Stimulated activated effector memory CD8-positive, alpha-beta T cell treated with anti-CD3 and anti-CD28 coated beads, Interleukin-12 subunit alpha, Interleukin-12 subunit beta, amount 100 ng/mL, for 72 hours (primary cell): ENCODE measurements around the gene GALNT14.

Experiments used
- ATAC-seq: fragments of 150-1000 bp; cut with Tn5 transposase; 2 replicates; pipeline ENCODE4 v1.10.0; 2021
- DNase-seq, 2 donors: peaks; one replicate each; pipeline ENCODE4 v3.0.0; 2021 to 2022; ENCODE audit warnings: low spot score in 2 of 2
- H3K27ac Mint-ChIP-seq: one replicate; pipeline ENCODE4 v1.8.0; 2022; ENCODE audit warnings: mild to moderate bottlenecking, mixed read lengths
- H3K36me3 Mint-ChIP-seq: one replicate; pipeline ENCODE4 v1.8.0; 2022; ENCODE audit warnings: mild to moderate bottlenecking, mixed read lengths
- H3K4me1 Mint-ChIP-seq: one replicate; pipeline ENCODE4 v1.8.0; 2022; ENCODE audit warnings: mixed read lengths
- H3K4me3 Mint-ChIP-seq: one replicate; pipeline ENCODE4 v1.8.0; 2022; ENCODE audit warnings: mild to moderate bottlenecking, mixed read lengths
- H3K9me3 Mint-ChIP-seq: one replicate; pipeline ENCODE4 v1.8.0; 2022; ENCODE audit warnings: mixed read lengths

Gene GALNT14

DNA sequence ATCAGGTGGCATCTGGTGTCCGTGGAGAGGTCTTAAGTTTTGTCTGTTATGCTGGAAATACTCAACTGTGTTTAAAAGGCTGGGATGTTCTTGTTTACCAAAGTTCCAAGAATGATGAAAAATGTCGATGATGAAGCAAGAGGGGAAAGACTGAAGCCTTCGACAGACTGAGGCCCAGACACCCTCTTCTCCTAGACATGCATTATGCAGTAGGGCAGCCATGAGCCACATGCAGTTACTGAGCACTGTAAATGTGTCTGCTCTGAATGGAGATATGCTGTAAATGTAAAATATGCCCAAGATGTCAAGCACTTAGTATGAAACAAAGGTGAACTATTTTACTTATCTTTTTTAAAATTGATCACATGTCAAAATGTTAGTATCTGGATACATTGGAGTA lies 163.1 kb downstream of the GALNT14 start:
- H3K4me1 Mint-ChIP-seq: no peaks in the 10 kb centered on the region
- no peak for ATAC-seq
- H3K4me3 Mint-ChIP-seq: no peak overlapping the region
- H3K36me3 Mint-ChIP-seq: no peaks in the 10 kb centered on the region
- DNase-seq: no peak
- no peaks in the 10 kb centered on the region for H3K9me3 Mint-ChIP-seq
- no peak overlapping the region for H3K27ac Mint-ChIP-seq

DNA sequence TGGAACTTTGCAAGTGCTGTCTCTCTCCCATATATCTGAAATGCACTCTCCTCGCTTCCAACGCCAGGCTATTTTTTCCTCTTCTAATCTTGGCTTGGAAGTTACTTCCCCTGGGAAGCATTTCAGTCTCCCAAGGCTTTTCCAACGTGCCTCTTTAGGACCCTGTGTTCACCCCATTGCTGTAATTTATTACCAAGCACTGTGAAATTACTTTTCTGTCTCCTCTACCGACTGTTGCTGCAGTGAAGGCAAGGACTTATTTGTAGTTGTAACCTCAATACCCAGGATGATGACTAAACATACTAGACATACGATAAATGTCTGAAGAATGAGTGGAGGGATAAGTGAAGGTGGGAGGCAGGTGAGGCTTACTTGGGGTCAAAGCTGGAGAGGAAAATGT lies 163.7 kb downstream of the GALNT14 start:
- DNase-seq (no peak), ATAC-seq (no peak)
- H3K9me3 Mint-ChIP-seq: no peaks in the 10 kb centered on the region
- no peak overlapping the region for H3K4me3 Mint-ChIP-seq
- H3K36me3 Mint-ChIP-seq: no peaks in the 10 kb centered on the region
- H3K27ac Mint-ChIP-seq: no peak overlapping the region
- H3K4me1 Mint-ChIP-seq: no peaks in the 10 kb centered on the region

DNA sequence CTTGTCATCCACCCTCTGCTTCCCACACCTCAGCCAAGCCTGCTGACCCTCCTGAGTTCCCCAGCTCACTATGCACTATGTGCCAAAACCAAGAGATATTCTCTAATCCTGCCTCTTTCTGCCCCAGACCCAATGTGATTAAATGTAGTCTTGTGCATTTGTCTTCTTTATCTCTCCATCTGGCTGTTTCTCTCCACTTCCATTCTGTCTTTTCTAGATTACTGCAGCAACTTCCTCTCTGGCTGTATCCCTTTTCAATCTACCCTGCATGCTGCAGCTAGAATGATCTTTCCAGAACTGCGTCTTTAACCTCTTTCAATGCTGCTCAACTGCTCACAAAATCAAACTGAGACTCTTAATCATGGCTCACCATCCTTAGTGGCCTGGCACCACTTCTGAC lies 164.1 kb downstream of the GALNT14 start:
- Mint-ChIP-seq H3K36me3 (no peaks in the 10 kb centered on the region), H3K27ac (no peak overlapping the region), H3K9me3 (no peaks in the 10 kb centered on the region), H3K4me3 (no peak overlapping the region), H3K4me1 (no peaks in the 10 kb centered on the region)
- no peak for DNase-seq
- ATAC-seq: no peak

DNA sequence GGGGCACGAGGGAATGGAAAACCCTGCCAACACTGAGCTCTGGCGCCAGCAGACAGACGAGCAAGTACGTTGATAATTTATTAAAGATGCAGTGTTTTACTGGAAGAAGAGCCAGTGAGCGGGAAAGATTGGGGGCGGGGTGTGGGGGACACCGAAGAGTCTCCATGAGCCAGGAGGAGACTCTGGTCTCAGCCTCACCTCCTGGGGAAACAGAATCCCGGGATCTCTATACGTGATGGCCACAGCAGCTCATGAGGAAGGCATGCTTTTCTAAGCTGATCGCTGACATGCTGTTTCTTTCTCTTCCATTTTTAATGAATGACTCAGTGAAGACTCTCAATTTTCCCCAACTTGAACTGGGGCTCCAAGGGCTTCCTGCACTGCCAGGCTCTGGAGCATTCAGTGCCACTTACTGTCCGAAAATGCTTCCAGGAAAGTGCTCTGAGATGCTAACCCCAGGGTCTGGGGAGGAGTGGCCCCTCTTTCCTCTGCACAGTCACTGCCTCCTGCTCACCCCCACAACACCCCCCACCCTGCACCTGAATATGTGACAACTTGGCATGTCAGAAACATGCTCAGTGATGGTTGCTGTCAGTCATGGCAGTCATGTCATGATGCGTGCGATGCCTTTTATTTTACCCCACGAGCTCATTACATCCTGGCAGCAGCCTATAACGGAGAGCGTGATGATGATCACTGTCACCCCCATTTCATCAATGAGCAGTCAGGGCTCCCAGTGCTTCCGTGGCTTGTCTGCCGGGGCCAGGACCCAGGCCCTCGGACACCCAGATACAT lies 166.8 kb downstream of the GALNT14 start:
- no peak overlapping the region for H3K27ac Mint-ChIP-seq

DNA sequence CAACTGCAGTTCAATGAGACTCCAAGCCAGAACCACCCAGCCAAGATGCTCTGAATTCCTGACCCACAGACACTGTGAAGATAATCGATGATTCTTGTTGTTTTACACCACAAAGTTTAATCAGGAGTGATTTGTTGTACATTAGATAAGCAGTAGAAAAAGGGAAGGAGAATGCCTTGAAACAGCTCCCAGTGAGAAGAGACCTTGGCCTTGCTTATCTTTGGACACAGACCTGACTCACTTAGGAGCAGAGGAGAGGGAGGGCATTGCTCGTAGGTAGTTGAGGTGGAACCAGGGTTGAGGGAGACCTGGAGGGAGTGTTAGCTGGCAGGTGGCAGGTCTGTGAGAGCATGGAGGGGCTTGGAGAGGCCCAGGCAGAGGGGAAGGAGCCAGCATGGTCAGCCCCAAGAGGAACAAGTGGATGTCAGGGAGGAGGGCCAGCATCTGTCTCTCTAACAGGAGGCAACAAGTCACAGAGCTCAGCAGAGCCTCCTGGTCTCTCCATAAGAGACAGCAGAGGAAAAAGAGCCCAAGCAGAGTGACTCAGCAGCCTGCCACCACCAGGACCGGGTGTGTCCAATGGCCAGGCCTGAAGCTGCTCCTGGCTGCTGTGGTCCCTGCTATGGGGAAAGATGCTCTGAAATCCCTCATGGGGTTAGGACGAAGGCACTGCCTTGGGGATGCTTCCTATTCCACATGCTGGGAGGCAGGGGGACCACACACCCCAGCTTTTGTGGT lies 169.4 kb downstream of the GALNT14 start:
- ATAC-seq (no peak), DNase-seq (no peak)
- Mint-ChIP-seq H3K27ac (no peak overlapping the region), H3K4me3 (no peak overlapping the region), H3K36me3 (no peaks in the 10 kb centered on the region), H3K4me1 (no peaks in the 10 kb centered on the region), H3K9me3 (no peaks in the 10 kb centered on the region)

More for the DNA sequence above, 166.8 kb downstream of the GALNT14 start:
- Mint-ChIP-seq H3K36me3 (no peaks in the 10 kb centered on the region), H3K4me3 (no peak overlapping the region), H3K4me1 (no peaks in the 10 kb centered on the region), H3K9me3 (no peaks in the 10 kb centered on the region)
- ATAC-seq (no peak), DNase-seq (no peak)

DNA sequence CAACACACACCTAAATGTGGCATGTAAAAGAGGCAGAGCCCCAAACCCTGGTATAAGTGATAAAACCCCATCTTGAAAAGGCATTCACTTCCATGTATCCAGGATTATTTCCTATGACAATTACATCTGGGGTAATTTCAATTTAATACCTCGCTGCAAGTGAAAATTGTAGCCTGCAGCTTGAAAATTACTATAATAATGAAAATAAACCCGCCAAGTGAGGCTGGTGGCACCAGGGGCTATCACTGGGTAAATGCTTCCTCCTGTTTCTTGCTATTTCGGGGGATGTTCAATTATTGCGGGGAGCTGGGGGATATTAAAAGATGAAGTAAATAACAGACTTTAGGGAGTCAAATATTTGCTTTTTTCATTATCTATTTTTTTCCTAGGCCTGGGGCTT lies 171.5 kb downstream of the GALNT14 start:
- H3K4me3 Mint-ChIP-seq: no peak overlapping the region
- no peaks in the 10 kb centered on the region for H3K9me3 Mint-ChIP-seq
- no peaks in the 10 kb centered on the region for H3K4me1 Mint-ChIP-seq
- H3K36me3 Mint-ChIP-seq: no peaks in the 10 kb centered on the region
- no peak overlapping the region for H3K27ac Mint-ChIP-seq
- no peak for ATAC-seq
- no peak for DNase-seq

DNA sequence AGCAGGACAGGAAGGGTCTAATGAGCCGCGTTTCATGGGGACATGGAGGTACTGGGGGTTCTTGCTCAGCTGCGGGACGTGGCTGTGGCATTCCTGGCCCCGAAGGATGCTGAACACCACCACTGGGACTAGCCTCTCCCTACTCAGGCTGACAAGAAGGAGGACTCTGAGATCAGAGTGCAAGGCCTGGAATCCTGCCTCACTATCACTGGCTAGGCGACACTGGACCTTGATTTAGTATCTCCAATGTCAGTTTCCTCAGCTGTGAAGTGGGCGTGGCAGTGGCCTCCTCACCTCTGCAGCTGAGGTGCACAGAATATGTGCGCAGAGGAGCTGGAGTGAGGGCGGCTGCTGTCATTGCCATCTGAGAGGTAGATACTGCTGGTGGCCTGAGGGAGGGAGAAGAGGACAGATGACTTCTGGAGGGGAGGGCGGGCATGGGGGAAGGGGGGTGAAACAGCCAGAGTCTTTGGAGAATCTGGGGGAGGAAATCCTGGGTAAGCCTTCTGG lies 173.2 kb downstream of the GALNT14 start:
- ATAC-seq: no peak
- no peaks in the 10 kb centered on the region for H3K36me3 Mint-ChIP-seq
- no peaks in the 10 kb centered on the region for H3K4me1 Mint-ChIP-seq
- H3K4me3 Mint-ChIP-seq: no peak overlapping the region
- no peak for DNase-seq
- no peak overlapping the region for H3K27ac Mint-ChIP-seq
- H3K9me3 Mint-ChIP-seq: no peaks in the 10 kb centered on the region

DNA sequence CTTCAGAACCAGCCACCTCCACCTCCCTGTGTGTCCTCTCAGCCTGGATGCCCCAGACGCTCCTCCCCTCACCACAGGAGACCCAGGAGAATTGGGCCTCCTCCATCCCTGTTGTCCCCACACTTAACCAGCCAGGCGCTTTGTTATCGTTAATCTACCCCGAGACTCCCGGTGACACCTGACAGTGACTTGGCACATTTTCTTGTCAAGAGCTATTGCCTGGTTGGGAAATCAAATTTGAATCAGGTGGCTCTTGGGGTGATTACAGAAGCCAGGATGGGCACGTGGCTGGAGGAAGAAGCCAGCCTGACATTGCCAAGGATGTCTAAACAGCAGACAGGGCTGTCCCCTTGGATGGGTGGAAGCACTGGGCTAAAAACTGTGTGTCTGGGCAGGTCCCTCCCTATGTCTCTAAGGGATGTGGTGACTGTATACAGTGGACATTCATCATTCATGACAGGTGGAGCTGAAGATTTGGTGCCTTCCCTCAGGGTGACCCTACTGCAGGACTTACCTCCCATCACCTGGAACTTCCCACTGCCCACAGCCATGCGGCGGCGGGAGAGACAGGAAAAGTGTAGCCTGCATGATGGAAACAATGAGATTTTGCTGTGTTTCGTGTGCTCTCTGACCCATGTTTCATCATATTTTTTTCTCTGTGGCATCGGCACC lies 173.8 kb downstream of the GALNT14 start:
- no peaks in the 10 kb centered on the region for H3K9me3 Mint-ChIP-seq
- H3K4me1 Mint-ChIP-seq: no peaks in the 10 kb centered on the region
- no peak overlapping the region for H3K4me3 Mint-ChIP-seq
- no peak for DNase-seq
- H3K27ac Mint-ChIP-seq: no peak overlapping the region
- no peaks in the 10 kb centered on the region for H3K36me3 Mint-ChIP-seq
- no peak for ATAC-seq

DNA sequence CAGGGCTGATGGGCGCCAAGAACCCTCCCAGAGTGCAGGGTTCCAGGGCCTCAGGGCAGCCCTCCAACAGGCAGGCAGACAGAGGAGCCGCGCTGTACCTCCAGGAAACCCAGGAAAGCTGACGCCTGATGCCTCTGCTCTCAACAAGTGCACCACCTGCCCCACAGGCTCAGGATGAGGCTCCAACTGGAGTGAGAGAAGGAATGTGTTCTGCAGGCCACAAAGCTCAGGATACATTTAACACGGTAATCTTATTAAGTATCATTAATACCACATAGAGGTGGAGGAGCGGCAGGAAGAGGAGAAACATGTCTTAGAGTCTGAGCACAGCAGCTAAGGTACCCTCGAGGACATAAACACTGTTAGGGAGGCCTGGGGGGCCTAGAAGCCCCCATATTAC lies 175.1 kb downstream of the GALNT14 start:
- no peak for DNase-seq
- no peaks in the 10 kb centered on the region for H3K4me1 Mint-ChIP-seq
- no peaks in the 10 kb centered on the region for H3K36me3 Mint-ChIP-seq
- no peak overlapping the region for H3K27ac Mint-ChIP-seq
- H3K4me3 Mint-ChIP-seq: no peak overlapping the region
- H3K9me3 Mint-ChIP-seq: no peaks in the 10 kb centered on the region
- ATAC-seq: no peak

DNA sequence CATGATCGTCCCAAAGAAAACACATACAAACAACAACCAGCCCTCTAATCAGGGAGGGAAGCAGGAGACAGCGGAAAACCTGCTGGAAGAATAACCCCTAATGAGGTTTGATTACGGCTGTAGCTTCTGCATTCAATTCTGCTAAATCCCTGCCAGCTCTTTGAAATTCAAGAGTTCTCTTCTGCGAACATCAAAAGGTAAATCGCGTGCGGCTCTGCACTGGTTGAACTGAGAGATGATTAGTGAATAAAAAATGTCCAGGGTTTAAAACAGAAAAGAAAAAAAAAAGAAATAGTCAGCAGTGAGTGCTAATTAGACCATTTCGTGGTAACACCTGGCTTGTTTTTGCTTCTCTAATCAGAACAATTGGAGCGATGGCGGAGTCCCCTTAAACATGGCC lies 178.0 kb downstream of the GALNT14 start:
- no peak for DNase-seq
- no peak overlapping the region for H3K27ac Mint-ChIP-seq
- no peaks in the 10 kb centered on the region for H3K9me3 Mint-ChIP-seq
- no peak for ATAC-seq
- no peaks in the 10 kb centered on the region for H3K36me3 Mint-ChIP-seq
- no peak overlapping the region for H3K4me3 Mint-ChIP-seq
- no peaks in the 10 kb centered on the region for H3K4me1 Mint-ChIP-seq

DNA sequence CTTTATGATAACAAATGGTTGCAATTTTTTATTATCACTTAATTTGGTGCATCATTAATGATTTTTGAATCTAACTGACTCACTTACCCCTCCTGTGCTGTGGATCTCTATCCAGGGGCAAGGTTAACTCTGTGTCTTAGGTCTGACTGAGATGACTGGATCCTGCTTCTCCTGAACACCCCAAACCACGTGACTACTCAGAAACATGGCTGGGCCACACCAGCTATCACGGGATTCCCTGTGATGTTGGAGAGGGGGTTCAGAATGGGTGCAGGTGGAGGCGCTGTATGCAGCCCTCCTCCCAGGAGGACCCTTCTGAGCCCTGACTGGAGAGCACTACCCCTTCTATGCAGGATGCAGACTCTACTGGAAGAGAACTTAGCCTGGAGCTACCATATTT lies 178.6 kb downstream of the GALNT14 start:
- Mint-ChIP-seq H3K4me1 (no peaks in the 10 kb centered on the region), H3K36me3 (no peaks in the 10 kb centered on the region), H3K9me3 (no peaks in the 10 kb centered on the region), H3K4me3 (no peak overlapping the region), H3K27ac (no peak overlapping the region)
- no peak for DNase-seq
- ATAC-seq: no peak

DNA sequence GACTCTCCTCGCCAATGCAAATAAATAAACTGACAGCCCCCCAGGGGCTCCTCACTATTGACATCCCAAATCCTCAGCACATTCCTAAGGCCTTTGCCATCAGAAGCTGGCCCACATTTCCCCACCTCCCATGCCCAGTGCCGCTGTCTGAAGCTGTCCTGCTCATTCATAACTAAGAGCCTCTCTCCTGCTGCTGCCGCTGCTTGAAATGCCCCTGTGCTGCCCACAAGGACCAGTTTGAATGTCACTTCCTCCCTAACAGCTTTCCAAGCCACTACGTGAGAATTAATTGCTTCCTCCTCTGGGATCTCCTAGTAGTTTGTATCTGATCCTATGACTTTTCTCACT lies 179.3 kb downstream of the GALNT14 start:
- H3K9me3 Mint-ChIP-seq: no peaks in the 10 kb centered on the region
- H3K36me3 Mint-ChIP-seq: no peaks in the 10 kb centered on the region
- H3K4me3 Mint-ChIP-seq: no peak overlapping the region
- DNase-seq: no peak
- ATAC-seq: no peak
- no peaks in the 10 kb centered on the region for H3K4me1 Mint-ChIP-seq
- no peak overlapping the region for H3K27ac Mint-ChIP-seq

DNA sequence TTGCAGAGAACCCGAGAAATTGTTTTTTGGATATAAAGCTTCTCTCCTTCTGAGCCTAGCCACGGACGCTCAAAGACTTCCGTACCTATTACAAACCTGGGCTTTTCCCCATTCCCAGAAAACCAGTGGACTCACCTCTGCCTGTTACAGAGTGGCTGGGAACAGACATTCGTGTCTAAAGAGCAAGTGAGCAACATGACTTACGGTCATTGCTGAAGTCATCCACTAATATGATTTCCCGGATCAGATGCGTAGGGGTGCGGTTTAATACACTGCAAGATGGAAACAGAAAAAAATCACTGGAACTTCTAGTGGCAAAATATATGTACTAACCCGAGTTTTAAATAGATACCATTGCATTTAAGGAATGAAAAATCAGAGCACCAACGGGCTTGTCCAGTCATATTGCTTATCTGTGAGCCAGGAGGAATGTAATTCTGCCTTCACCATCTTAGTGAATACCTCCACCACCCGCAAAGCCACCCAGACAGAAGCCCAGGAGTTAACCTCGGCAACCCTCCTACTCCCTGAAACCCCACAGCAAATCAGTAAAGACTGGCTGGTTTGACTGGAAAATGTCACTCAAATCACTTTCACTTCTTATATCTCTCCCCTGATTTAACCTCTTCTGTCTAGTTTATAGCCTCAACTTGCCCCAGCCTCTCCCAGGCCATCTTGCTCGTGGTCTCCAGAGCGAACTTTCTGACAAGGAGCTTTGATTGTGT lies 179.9 kb downstream of the GALNT14 start:
- Mint-ChIP-seq H3K27ac (no peak overlapping the region), H3K4me1 (no peaks in the 10 kb centered on the region)

DNA sequence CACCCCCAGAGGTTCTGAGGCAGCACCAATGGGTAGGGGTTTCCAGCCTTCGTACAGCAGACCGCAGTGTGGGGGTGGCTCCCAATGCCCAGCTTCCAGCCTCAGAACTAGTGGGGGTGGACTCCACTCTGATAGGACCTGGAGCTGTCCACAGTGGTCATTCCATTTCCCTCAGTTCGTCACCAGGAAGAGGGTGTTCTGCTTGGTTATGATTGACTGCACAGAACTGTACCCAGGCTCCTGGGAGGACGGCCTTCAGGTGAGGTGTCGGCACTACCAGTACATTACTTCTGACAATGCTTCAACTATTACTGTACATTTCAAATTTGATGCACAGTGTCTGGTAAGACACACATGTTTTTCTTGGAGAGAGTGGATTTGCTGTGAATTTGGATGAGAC lies 180.6 kb downstream of the GALNT14 start:
- no peaks in the 10 kb centered on the region for H3K4me1 Mint-ChIP-seq
- no peak overlapping the region for H3K4me3 Mint-ChIP-seq
- DNase-seq: no peak
- H3K36me3 Mint-ChIP-seq: no peaks in the 10 kb centered on the region
- no peak for ATAC-seq
- H3K9me3 Mint-ChIP-seq: no peaks in the 10 kb centered on the region
- no peak overlapping the region for H3K27ac Mint-ChIP-seq

More for the DNA sequence above, 179.9 kb downstream of the GALNT14 start:
- no peak overlapping the region for H3K4me3 Mint-ChIP-seq
- H3K9me3 Mint-ChIP-seq: no peaks in the 10 kb centered on the region
- ATAC-seq: no peak
- no peaks in the 10 kb centered on the region for H3K36me3 Mint-ChIP-seq
- no peak for DNase-seq

DNA sequence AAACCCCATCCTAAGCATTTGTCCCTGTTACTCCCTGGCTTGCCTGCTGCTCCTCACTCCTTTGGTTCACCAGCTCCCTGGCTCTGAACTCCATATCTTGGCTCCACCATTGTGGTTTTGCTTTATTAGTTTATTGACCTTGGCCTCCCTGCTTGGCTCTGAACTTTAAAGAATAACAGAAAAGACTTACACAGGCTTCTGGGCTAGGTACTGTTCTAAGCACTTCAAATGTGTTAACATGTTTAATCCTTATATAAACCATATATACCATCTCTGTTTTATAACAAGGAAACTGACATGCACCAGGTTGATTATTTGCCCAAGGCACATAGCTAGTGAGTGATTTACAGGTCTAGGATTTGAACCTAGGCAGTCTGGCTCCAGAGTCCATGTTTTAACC lies 181.2 kb downstream of the GALNT14 start:
- Mint-ChIP-seq H3K4me1 (no peaks in the 10 kb centered on the region), H3K9me3 (no peaks in the 10 kb centered on the region), H3K27ac (no peak overlapping the region), H3K4me3 (no peak overlapping the region), H3K36me3 (no peaks in the 10 kb centered on the region)
- no peak for DNase-seq
- no peak for ATAC-seq
